ENCODE results near the gene KRT78.

The KRT78 gene

DNA sequence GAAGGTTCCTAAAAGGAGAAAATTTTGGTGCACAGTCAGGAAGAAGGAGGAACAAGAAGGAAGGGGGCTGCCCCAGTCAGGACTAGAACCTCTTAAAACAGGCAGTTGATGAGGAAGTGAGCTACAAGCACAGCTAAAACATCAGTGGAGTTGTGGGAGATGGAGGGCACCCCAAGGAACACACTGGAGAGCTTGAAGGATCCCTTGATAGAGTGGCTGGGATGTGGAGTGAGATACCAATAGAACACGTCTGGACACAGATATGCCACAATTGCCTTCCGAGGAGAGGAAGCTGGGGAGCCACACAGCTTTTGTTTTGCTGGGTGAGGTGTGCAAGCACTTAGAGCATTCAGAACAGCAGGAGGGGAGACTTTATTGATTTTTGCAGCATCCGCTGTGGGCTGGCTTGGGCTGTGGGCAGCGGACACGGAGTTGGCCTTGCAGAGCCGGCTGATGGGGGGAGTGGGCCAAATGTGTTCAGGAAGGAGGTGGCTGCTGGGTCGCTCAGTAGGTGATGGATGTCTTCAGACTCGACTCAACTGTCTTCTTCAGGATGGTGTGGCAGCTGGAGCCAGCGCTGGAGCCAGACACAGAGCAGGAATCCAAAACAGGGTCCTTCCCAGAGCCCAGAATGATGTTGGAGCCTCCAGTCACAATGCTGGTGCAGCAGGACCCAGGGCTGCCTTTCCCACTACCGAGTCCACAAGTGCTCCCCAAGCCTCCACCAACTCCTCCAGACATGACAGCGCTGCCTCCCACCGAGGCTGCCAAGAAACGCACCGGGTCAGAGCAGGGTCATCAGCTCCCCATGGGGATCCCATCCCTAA is 10.0 kb downstream of the KRT78 start:
- H3K27me3 ChIP-seq, result no peaks in the 10 kb centered on the region
- no peak for TF ChIP-seq Cebpa-rat (IDR thresholded peaks at IDR 0.05)
- H3K9me3 ChIP-seq, result no peaks in the 10 kb centered on the region
- H3K4me2 ChIP-seq, result no peak overlapping the region
- H4K20me1 ChIP-seq, result no peaks in the 10 kb centered on the region
- no peak overlapping the region for H3K27ac ChIP-seq
- H3K9ac ChIP-seq, result no peak overlapping the region
- H3K4me3 ChIP-seq, result no peak overlapping the region
- peaks cover 11% of the 10 kb centered on the region; the same call in 1 of the 2 replicates for H3K4me1 ChIP-seq
- no peaks in the 10 kb centered on the region for H3K36me3 ChIP-seq

- TF ChIP-seq Cebpa-rat (IDR thresholded peaks at IDR 0.05), result no peak
- Histone ChIP-seq H3K4me1 (peaks cover 11% of the 10 kb centered on the region; the same call in 1 of the 2 replicates), H3K4me2 (no peak overlapping the region), H4K20me1 (no peaks in the 10 kb centered on the region), H3K9ac (no peak overlapping the region), H3K36me3 (no peaks in the 10 kb centered on the region), H3K27ac (no peak overlapping the region), H3K9me3 (no peaks in the 10 kb centered on the region), H3K4me3 (no peak overlapping the region), H3K27me3 (no peaks in the 10 kb centered on the region)
Measured at GRCh38 chr12:52837781-52838608, 10.8 kb downstream of the KRT78 start.

- Histone ChIP-seq H3K4me2 (no peak overlapping the region), H3K27me3 (no peaks in the 10 kb centered on the region), H3K27ac (no peak overlapping the region), H3K4me3 (no peak overlapping the region), H3K36me3 (no peaks in the 10 kb centered on the region), H3K9ac (no peak overlapping the region), H3K9me3 (no peaks in the 10 kb centered on the region), H4K20me1 (no peaks in the 10 kb centered on the region), H3K4me1 (peaks cover 9% of the 10 kb centered on the region; the same call in 1 of the 2 replicates)
- TF ChIP-seq Cebpa-rat (IDR thresholded peaks at IDR 0.05), result no peak
Measured at GRCh38 chr12:52837413-52837741, 11.4 kb downstream of the KRT78 start.

GRCh38 chr12:52836491-52837412 is 12.0 kb downstream of the KRT78 start:
- no peak overlapping the region for H3K9ac ChIP-seq
- H3K4me2 ChIP-seq, result no peak overlapping the region
- H3K36me3 ChIP-seq, result no peaks in the 10 kb centered on the region
- H3K27me3 ChIP-seq, result no peaks in the 10 kb centered on the region
- H3K27ac ChIP-seq, result no peak overlapping the region
- no peaks in the 10 kb centered on the region for H4K20me1 ChIP-seq
- no peak overlapping the region for H3K4me3 ChIP-seq
- TF ChIP-seq Cebpa-rat (IDR thresholded peaks at IDR 0.05), result no peak
- H3K9me3 ChIP-seq, result no peaks in the 10 kb centered on the region
- H3K4me1 ChIP-seq, result peaks cover 5% of the 10 kb centered on the region; the same call in 1 of the 2 replicates

- H3K4me1 ChIP-seq, result peaks cover 5% of the 10 kb centered on the region; the same call in 1 of the 2 replicates
- no peak overlapping the region for H3K9ac ChIP-seq
- H3K4me3 ChIP-seq, result no peak overlapping the region
- H3K9me3 ChIP-seq, result no peaks in the 10 kb centered on the region
- TF ChIP-seq Cebpa-rat (IDR thresholded peaks at IDR 0.05), result no peak
- no peak overlapping the region for H3K27ac ChIP-seq
- no peak overlapping the region for H3K4me2 ChIP-seq
- no peaks in the 10 kb centered on the region for H3K27me3 ChIP-seq
- no peaks in the 10 kb centered on the region for H3K36me3 ChIP-seq
- H4K20me1 ChIP-seq, result no peaks in the 10 kb centered on the region
Measured at GRCh38 chr12:52836042-52836466, 12.7 kb downstream of the KRT78 start.

DNA sequence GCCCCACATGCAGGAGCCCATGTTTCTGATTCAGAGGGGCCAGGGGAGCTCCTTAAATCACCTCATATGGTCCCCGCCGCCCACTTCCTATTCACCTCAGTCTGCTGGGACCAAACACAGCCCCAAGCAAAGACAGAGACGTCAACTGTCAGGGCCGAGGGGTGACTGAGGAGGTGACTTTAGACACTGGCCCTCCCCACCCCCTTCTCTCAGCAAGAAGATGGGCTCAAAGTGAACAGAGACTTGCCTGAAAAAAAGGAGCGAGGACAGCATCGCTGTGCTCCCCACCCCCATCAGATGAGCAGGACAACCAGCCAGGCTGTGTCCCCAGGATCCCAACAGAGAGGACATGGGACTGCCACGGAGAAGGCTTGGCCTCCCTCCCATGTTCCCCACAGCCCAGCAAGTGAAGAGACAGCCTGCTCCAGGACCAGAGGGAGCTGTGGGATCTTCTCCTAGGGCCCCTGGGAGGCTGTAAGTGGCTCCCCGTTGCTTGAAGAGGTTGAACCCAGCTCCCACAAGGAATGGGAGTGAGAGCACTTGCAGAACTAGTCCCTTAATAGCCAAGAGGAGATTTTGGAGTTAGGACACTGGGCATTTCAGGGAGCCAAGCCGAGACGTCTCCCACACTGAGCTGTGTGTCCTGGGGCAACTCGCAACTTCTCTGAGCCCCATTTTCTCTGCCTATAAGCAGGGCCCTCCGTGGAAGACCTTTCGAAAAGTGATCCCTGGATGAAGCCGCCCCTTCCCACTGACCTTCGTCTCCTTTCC is 13.3 kb downstream of the KRT78 start:
- no peak overlapping the region for H3K27ac ChIP-seq
- H3K4me2 ChIP-seq, result no peak overlapping the region
- H3K27me3 ChIP-seq, result no peaks in the 10 kb centered on the region
- no peaks in the 10 kb centered on the region for H4K20me1 ChIP-seq
- no peak for TF ChIP-seq Cebpa-rat (IDR thresholded peaks at IDR 0.05)
- no peaks in the 10 kb centered on the region for H3K9me3 ChIP-seq
- H3K4me1 ChIP-seq, result peaks cover 5% of the 10 kb centered on the region; the same call in 1 of the 2 replicates
- H3K4me3 ChIP-seq, result no peak overlapping the region
- H3K9ac ChIP-seq, result no peak overlapping the region
- no peaks in the 10 kb centered on the region for H3K36me3 ChIP-seq

DNA sequence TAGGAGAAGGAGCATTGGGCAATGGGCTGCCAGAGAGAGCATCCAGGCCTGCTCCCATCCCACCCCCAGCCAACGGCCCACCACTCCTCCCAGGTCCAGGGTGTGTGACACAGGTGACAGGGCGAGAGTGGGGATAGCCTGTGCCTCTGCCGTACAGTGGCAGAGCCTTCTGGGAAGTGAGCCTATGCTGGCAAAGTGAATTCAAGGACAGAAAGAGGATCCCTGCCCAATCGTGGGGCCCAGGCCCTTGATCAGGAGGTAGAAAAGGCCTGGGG is 14.1 kb downstream of the KRT78 start:
- Histone ChIP-seq H3K4me3 (no peak overlapping the region), H3K9ac (no peak overlapping the region), H3K9me3 (no peaks in the 10 kb centered on the region), H3K36me3 (no peaks in the 10 kb centered on the region), H3K27me3 (no peaks in the 10 kb centered on the region), H3K4me2 (no peak overlapping the region), H3K4me1 (peaks cover 5% of the 10 kb centered on the region; the same call in 1 of the 2 replicates), H3K27ac (no peak overlapping the region), H4K20me1 (no peaks in the 10 kb centered on the region)
- TF ChIP-seq Cebpa-rat (IDR thresholded peaks at IDR 0.05), result no peak

DNA sequence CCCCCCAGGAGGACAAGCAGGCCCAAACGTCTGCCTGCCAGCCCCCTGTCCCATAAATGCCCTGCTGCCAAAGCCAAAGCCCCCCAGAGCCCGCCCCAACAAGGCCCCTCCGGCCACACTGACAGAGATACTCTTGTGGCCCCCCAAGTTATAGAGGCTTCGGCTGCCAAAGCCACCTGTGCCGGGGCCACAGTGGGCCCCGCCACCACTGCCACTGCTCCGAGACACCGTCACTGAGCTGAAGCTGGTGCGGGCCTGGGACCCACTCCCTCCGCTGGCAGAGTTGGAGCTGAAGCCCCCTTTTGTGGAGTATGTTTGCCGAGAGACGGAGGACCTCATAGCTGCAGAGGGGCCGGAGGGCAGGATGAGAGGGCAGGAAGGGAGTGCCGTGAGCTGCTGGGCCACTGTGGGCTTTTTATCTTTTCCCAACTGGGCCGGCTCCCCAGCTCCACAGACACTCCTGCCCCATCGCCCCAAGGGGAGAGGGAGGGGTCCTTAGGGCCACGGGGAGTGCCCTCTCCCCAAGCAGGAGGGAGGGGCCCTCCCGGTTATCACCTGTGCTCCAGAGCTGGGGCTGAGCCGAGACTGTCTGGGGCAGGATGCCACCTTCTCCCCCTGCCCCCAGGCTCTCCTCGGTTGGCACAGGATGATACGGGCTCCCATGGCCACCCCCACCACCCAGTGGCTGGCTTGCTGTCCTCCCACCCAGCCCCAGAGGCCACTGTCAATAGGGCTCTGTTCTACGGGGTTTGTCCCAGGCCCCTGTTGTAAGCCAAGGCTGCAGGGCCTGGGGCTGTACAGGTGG is 14.7 kb downstream of the KRT78 start, which contains the start of gene KRT79:
KRT79 (minus strand) TSS at position 390 of the 805 bp plus-strand sequence; CDS start at position 339, 51 bp downstream.
- Histone ChIP-seq H3K36me3 (no peaks in the 10 kb centered on the region), H3K4me1 (peaks cover 5% of the 10 kb centered on the region; the same call in 1 of the 2 replicates), H3K9ac (no peak within 1 kb of the TSS), H3K27me3 (no peaks in the 10 kb centered on the region), H3K9me3 (no peaks in the 10 kb centered on the region), H3K4me3 (no peak within 1 kb of the TSS), H4K20me1 (no peaks in the 10 kb centered on the region), H3K4me2 (no peak within 1 kb of the TSS), H3K27ac (no peak within 1 kb of the TSS)
- TF ChIP-seq Cebpa-rat (IDR thresholded peaks at IDR 0.05), result no peak

All from BLaER1 (cell line).